NAMALWA (cell line): ENCODE data around the gene CD300C.
"Not testable (repeated sequence)": the region's sequence is repeated elsewhere in the genome, so short reads cannot be mapped to it uniquely, and the experiment has no call there.

Source experiments
- DNase-seq: peaks from one replicate; pipeline ENCODE4 v3.0.0-alpha.2; 2015; ENCODE audit warnings: low spot score

CD300C gene

GRCh38 chr17:74531231-74531761 is 14.6 kb downstream of the CD300C start, which contains the start of gene CD300LB:
CD300LB (minus strand) TSS chr17:74531475; CDS start chr17:74531350, 125 bp downstream.
- no peak for DNase-seq

GRCh38 chr17:74530831-74531150 is 15.1 kb downstream of the CD300C start:
- no peak for DNase-seq

- DNase-seq: no peak
Observed at GRCh38 chr17:74529243-74529642, 16.7 kb downstream of the CD300C start.

- DNase-seq: peak; percentile 36
Observed at GRCh38 chr17:74528491-74529199, 17.3 kb downstream of the CD300C start.

GRCh38 chr17:74527756-74528155 is 18.2 kb downstream of the CD300C start:
- DNase-seq: no peak

GRCh38 chr17:74527081-74527480 is 18.8 kb downstream of the CD300C start:
- DNase-seq: no peak

- no peak for DNase-seq
Observed at GRCh38 chr17:74526681-74527080, 19.2 kb downstream of the CD300C start.

- DNase-seq: no peak
Observed at GRCh38 chr17:74525781-74526288, 20.1 kb downstream of the CD300C start.

GRCh38 chr17:74525465-74525725 is 20.5 kb downstream of the CD300C start:
- DNase-seq: no peak

GRCh38 chr17:74524653-74525464 is 21.1 kb downstream of the CD300C start:
- DNase-seq: no peak

GRCh38 chr17:74523308-74523707 is 22.6 kb downstream of the CD300C start:
- DNase-seq: no peak

- DNase-seq: no peak
Observed at GRCh38 chr17:74522381-74523105, 23.4 kb downstream of the CD300C start.

- no peak for DNase-seq
Observed at GRCh38 chr17:74521701-74522201, 24.2 kb downstream of the CD300C start.

- DNase-seq: no peak
Observed at GRCh38 chr17:74520790-74521480, 25.0 kb downstream of the CD300C start.

- no peak for DNase-seq
Observed at GRCh38 chr17:74520016-74520434, 25.9 kb downstream of the CD300C start.

- DNase-seq: not testable (repeated sequence)
Observed at GRCh38 chr17:74518413-74518981, 27.4 kb downstream of the CD300C start.

GRCh38 chr17:74516561-74517328 is 29.2 kb downstream of the CD300C start:
- no peak for DNase-seq

- no peak for DNase-seq
Observed at GRCh38 chr17:74515941-74516340, 30.0 kb downstream of the CD300C start.

GRCh38 chr17:74514632-74515334 is 31.1 kb downstream of the CD300C start:
- no peak for DNase-seq
